GM19328 (cell line): Measurements from ENCODE around the gene KANSL3.
"Not testable (repeated sequence)": the region's sequence is repeated elsewhere in the genome, so short reads cannot be mapped to it uniquely, and the experiment has no call there.

ENCODE experiments used
- ATAC-seq: cut with Tn5 transposase; IDR thresholded peaks from one replicate; pipeline ENCODE4 v1.9.1; 2021; ENCODE audit warnings: mild to moderate bottlenecking, moderate library complexity; ENCODE audit not compliant: unreplicated experiment

KANSL3 gene

DNA sequence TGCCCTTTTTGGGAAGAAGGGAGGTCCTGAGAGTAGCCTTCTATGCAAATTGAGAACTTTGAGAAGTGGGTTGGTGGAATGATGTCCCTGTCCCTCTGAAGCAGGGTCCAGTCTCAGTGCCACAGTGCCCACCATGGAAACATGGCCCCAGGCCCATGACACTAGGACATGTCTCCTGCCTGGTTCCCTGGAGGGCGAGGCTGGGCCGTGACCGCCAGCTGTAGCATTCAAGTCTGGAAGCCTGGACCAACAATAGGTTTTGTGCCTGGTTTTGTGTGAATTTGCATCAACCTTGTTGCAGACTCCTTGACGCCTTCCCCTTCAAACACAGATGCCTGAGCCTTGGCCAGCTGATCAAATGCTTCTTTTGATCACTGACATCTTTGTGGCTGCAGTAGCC is 74.1 kb downstream of the KANSL3 start:
- ATAC-seq = no peak

DNA sequence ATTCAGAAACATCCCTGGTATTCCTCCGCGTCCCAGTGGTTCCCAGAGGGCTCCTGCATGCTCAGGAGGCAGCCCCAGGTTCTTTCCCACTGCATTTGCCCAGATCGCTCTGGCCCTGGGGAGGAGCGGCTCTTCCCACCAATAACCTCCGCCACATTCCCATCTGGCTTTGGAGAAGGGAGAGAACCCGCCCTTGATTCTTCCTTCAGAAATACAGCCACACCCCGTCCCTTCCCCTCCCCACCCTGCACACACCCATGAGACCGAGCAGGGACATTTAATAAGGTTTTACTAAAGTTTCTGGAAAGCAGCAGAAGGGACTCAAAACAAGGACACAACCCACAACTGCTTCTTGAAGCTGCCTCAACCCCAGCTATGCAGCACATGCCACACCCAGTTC is 79.6 kb downstream of the KANSL3 start:
- no peak for ATAC-seq

- no peak for ATAC-seq
Observed at GRCh38 chr2:96558061-96558460, 80.1 kb downstream of the KANSL3 start.

DNA sequence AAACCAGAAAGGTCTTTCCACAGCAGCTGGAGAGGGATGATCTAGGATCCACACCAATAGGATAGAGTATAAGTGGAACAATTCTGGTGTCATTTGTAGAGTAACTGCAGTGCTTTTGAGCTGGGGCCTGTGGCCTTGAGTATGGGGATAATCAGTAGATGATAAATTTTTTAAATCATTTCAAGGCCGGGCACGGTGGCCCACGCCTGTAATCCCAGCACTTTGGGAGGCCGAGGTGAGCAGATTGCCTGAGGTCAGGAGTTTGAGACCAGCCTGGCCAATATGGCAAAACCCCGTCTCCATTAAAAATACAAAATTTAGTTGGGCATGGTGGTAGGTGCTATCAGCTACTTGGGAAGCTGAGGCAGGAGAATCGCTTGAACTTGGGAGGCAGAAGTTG is 80.7 kb downstream of the KANSL3 start:
- not testable (repeated sequence) for ATAC-seq

DNA sequence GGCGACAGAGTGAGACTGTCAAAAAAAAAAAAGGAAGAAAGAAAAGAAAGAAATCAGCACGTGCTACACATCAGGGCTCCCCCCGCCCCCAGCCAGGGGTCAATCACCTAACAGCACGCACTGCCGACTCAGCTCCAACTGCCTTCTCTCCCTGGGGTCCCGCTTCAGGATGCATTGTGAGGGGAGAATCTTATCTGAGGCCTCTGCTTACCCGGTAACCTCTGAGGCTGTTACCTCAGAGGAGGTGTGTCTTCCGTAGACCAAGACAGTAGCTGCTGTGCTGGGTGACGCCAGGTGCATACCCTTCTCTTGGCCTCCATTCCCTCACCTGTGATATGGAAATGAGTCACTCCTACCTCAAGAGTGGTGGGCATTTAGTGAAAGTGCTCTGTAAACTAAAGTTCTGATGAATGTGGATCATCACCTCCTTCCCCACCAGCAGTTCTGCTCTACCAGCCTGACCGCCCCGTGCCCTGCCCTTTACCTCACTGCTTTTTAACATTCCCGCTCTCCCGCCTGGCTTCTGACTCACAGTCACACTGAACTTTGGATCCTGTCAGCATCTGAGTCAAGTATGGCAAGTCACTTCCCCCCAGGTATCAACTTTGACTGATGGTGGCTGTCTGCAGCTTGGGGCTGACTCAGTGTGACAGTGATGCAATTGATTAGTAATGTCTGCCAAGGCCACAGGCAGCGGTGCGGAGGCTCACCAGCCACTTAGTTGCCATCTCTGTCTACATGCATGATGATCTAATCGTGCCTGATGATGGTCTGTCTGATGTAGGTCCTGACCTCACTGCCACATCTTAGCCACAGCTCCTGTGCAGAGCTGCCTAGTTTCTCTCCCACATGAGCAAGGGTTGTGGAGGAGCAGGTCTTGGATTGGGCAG is 81.4 kb downstream of the KANSL3 start:
- ATAC-seq = no peak

DNA sequence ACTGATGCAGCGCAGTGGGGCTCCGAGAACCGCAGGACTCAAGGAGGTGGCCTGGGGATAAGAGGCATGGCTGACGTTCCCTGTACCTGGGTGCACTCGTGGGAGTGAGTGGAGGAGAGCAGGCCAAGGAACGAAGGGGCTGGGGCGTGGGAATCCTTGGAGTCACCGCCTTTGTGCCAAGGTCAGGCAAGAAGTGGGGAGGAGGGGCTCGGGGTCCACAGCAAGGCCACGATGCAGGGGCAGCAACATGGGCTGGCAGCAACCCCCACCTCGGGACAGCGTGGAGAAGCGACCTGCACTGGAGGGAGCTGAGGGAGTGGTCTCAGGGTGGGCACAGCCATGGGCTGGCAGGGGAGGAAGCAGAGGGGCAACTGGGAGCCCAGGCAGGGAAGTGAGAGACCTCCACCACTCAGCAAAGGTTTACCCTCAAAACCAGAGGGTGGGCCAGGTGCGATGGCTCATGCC is 82.9 kb downstream of the KANSL3 start:
- no peak for ATAC-seq

DNA sequence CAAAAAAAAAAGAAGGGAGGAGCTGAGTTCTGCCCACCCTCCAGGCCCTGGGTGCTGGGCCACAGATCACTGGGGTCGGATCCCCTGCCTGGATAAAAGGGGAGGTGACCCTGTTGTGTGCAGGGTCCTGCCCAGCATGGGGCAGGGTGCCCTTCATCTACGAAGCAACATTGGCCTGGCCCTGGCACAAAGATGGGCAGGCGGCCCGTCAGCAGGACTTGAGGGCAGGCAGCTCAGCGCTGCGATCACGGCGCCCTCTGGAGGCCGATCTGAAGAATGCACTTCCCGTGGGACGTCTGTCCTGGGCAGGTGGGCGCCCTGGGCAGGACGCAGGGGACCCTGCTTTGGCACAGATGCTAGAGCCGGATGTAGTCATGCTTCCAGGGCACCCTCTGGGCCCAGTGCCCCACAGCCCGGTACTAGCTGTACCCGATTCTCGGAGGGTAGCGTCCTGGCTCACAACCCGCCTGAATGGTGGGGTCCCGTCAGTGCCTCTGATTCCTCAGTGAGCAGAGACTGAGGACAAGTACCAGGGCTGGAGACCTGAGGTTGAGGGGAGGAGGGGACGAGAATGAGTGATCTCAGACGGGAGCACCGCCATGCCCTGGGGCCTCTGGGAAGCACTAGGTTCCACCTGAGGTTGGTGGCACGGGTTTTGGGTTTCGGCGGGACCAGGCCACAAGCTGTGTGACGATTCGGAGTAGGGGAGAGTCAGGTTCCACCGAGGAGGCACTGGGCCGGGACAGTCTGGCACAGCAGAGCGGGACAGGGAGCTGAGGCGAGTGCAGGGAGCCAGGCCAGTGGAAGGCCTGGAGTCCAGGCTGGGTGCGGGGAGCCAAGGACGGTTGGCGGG is 83.6 kb downstream of the KANSL3 start:
- no peak for ATAC-seq

DNA sequence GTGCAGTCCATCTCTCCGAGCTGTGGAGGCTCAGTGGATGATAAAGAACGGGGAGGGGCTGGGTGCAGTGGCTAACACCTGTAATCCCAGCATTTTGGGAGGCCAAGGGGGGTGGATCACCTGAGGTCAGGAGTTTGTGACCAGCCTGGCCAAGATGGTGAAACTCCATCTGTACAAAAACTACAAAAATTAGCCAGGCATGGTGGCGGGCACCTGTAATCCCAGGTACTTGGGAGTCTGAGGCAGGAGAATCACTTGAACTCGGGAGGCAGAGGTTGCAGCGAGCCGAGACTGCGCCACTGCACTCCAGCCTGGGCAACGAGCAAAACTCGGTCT is 84.2 kb downstream of the KANSL3 start:
- ATAC-seq = not testable (repeated sequence)

DNA sequence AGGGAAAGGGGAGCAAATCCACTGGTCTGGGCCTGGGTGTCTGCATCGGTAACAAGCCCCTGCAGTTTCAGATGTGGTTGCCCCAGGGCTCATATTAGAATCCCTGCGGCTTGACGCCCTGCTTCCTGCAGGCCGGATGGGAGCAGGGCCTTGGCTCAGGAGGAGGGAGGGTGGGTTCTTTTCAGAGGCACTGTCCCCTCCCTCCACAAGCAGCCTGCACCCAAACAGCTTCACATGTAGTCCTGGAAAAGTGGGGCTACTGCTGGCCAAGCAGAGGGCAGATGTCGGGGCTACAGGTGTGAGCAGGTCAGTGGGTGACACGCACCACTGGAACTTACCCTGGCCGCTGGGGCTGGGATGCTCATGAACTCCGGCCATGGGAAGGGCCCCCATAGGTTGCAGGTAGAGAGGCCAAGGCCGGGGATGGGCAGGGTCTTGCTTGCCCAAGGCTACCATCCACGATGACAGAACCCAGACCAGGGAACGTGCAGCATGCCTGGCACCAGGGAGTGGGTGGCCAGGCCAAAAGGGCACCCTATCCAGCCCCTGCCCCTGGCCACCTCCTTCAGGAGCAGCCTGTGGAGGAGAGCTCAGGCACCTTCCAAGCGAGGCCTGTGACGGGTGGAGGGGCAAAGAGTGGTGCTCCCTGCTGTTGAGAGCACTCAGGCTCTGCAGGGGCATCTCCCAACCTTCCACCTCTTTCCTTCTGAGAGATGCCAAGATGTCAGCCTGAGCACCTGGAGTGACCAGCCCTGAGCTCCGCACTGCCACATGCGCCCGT is 84.7 kb downstream of the KANSL3 start:
- no peak for ATAC-seq

DNA sequence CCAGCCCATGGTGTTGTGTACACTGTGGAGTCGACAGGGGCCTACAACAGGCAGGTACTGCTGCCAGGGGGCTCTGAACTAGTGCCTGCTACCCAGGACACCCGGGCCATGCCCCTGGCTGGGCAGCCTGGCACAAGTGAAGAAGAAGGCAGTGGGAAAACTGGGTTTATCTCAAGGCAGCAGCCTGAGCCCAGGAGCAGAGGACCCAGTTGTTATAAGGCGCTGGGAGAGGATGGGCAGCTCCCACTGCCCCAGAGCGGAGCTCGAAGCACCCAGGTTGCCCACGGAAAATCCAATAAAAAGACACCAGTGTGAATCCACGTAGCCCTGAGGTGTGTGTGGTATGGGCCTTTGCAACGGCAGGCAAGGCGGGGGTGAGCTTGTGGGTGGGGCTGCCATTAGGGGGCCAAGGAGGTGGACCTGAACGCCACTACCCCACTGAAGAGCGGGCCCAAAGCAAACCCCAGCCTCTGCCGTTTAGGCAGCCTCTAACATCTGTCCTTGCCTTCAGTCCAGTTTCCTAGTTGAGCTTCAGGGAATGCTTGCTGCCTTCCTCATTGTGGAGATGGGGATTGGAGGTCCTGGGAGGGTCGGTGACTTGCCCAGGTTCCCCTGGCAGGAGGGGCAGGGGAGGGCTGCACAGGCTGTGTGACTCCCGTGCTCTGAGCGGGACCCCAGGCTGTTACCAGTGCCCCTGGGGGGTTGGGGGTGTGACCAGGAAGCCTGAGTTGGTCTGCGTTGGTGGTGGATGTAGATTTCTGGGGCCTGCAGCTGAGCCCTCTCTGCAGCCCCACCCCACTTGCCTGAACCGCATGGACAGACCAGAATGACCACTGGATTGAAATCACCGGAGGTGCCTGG is 85.6 kb downstream of the KANSL3 start:
- ATAC-seq = no peak

DNA sequence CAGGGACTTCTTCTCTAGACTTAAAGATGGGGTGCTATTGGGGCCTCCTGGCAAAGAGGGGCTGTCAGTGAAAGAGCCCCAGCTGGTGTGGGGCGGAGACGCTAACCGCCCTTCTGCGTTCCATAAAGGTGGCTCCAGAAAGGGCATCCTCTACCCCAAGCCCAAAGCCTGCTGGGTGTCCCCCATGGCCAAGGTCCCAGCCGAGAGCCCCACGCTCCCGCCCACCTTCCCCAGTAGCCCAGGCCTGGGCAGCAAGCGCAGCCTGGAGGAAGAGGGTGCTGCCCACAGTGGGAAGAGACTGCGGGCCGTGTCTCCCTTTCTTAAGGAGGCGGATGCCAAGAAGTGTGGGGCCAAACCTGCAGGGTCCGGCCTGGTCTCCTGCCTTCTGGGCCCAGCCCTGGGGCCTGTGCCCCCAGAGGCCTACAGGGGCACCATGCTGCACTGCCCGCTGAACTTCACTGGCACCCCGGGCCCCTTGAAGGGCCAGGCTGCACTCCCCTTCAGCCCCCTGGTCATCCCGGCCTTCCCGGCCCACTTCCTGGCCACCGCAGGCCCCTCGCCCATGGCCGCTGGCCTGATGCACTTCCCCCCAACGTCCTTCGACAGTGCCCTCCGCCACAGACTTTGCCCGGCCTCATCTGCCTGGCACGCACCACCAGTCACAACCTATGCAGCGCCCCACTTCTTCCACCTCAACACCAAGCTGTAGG is 86.4 kb downstream of the KANSL3 start:
- no peak for ATAC-seq

DNA sequence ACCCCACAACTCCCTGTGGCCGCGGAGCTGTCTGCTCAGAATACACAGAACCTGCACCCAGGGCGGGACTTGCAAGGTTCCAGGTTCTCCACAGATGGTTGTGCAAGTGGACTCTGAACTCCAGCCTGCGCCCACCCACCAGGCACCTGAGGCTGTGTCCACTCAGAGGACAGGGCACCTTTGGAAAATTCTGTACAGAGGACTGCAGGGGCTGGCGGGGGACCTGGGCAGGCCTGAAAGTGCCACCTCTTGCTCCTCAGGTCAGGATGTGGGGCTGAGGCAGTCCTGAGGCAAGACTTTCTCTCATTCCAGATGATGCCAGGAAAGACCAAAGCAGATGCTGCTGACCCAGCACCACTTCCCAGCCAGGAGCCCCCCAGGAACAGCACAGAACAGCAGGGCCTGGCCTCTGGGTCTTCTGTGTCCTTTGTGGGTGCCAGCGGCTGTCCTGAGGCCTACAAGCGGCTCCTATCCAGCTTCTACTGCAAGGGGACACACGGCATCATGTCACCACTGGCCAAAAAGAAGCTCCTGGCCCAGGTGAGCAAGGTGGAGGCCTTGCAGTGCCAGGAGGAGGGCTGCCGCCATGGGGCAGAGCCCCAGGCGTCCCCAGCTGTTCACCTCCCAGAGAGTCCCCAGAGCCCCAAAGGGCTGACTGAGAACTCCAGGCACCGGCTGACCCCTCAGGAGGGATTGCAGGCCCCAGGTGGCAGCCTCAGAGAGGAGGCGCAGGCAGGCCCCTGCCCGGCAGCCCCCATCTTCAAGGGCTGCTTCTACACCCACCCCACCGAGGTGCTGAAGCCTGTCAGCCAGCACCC is 87.1 kb downstream of the KANSL3 start:
- no peak for ATAC-seq

DNA sequence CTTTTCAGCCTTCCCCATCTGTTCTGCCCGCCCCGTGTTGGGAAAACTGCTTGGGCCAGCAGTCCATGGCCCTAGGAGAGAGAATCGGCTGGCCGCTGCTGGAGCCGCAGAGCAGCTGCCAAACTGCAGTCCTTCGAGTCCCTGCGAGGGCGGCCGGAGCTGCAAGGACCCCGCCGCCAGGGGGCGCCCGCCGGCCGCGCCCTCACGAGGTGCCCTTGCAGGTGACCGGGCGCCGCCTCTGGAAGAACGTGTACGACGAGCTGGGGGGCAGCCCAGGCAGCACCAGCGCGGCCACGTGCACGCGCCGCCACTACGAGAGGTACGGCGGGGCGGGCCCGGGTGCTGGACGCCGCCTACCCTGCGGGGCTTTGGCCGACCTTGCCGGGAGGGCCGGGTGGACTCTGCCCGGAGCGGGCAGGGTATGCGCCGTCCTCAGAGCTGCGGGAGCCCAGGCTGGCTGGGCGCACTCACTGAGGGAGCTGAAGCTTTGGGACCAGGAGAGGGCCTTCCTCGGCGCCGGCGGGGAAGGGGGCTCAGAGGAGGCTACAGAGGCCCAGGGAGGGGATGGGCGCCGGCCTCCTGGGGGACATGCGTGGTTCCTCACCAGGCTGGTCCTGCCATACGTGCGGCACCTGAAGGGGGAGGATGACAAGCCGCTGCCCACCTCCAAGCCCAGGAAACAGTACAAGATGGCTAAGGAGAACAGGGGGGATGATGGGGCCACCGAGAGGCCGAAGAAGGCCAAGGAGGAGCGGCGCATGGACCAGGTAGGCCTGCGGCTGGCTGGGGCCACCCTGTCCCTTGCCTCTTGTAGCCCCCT is 87.9 kb downstream of the KANSL3 start:
- ATAC-seq = no peak

GRCh38 chr2:96549466-96549785 is 88.7 kb downstream of the KANSL3 start:
- ATAC-seq = no peak

- ATAC-seq = no peak
Observed at GRCh38 chr2:96548558-96549465, 89.3 kb downstream of the KANSL3 start.

GRCh38 chr2:96547731-96548171 is 90.4 kb downstream of the KANSL3 start:
- ATAC-seq = no peak

- ATAC-seq = no peak
Observed at GRCh38 chr2:96547203-96547641, 90.9 kb downstream of the KANSL3 start.
